Neural cell (in vitro differentiated cells): ENCODE measurements around the gene RBP4. TPM values are rescaled to one million over a fixed set of nuclear protein-coding genes. Genes with fewer than 3 reads are reported as not detected.

Experiments
- H2AFZ ChIP-seq: fragments of 200-600, 300-800 bp; sonication (generic), shearing (Covaris generic); 2 replicates; pipeline ENCODE4 v1.6.0; 2014; ENCODE audit warnings: low read depth, mild to moderate bottlenecking, antibody characterized with exemption, low read length, moderate library complexity
- H3F3A ChIP-seq: fragments of 200-600 bp; shearing (Covaris generic); 2 replicates; pipeline ENCODE4 v1.6.1; 2016; ENCODE audit warnings: mild to moderate bottlenecking, moderate library complexity, mixed read lengths, antibody characterized with exemption, low read length; ENCODE audit not compliant: insufficient read depth, poor library complexity, severe bottlenecking
- H3K27ac ChIP-seq: fragments of 200-600, 300-800 bp; sonication (generic), shearing (Covaris generic); 2 replicates; pipeline ENCODE4 v1.5.1; 2014; ENCODE audit warnings: mild to moderate bottlenecking, low read length, moderate library complexity
- H3K27me3 ChIP-seq: fragments of 300-800, 200-600 bp; sonication (generic), shearing (Covaris generic); 2 replicates; pipeline ENCODE4 v1.6.0; 2014; ENCODE audit warnings: mild to moderate bottlenecking, low read depth, low read length, moderate library complexity; ENCODE audit not compliant: insufficient read depth
- H3K36me3 ChIP-seq: fragments of 300-800, 200-600 bp; sonication (generic), shearing (Covaris generic); 2 replicates; pipeline ENCODE4 v1.5.1; 2014; ENCODE audit warnings: mild to moderate bottlenecking, antibody characterized with exemption, low read length, moderate library complexity; ENCODE audit not compliant: insufficient read depth
- H3K4me2 ChIP-seq: fragments of 300-800, 200-600 bp; sonication (generic), shearing (Covaris generic); 2 replicates; pipeline ENCODE4 v1.6.0; 2014; ENCODE audit warnings: mild to moderate bottlenecking, low read length
- H3K4me3 ChIP-seq: fragments of 300-800, 200-600 bp; sonication (generic), shearing (Covaris generic); 2 replicates; pipeline ENCODE4 v1.5.1; 2014; ENCODE audit warnings: mild to moderate bottlenecking, low read length, moderate library complexity
- H3K79me2 ChIP-seq: fragments of 200-600 bp; shearing (Covaris generic); replicated peaks from 2 replicates; pipeline ENCODE4 v1.6.0; 2014; ENCODE audit warnings: mild to moderate bottlenecking, low read length, moderate library complexity; ENCODE audit not compliant: insufficient read depth
- H3K9ac ChIP-seq: fragments of 300-800, 200-600 bp; sonication (generic), shearing (Covaris generic); 2 replicates; pipeline ENCODE4 v1.6.1; 2016; ENCODE audit warnings: mild to moderate bottlenecking, low read length, mixed read lengths
- H3K9me2 ChIP-seq: fragments of 200-600 bp; shearing (Covaris generic); 2 replicates; pipeline ENCODE4 v1.6.1; 2016; ENCODE audit warnings: mild to moderate bottlenecking, low read length, mixed read lengths; ENCODE audit not compliant: insufficient read depth
- H3K9me3 ChIP-seq: fragments of 200-600, 300-800 bp; sonication (generic), shearing (Covaris generic); 2 replicates; pipeline ENCODE4 v1.6.1; 2016; ENCODE audit warnings: mild to moderate bottlenecking, mixed run types, low read length, moderate library complexity, mixed read lengths
- H4K20me1 ChIP-seq: fragments of 200-600 bp; shearing (Covaris generic); 2 replicates; pipeline ENCODE4 v1.6.1; 2016; ENCODE audit warnings: mild to moderate bottlenecking, mixed run types; ENCODE audit not compliant: insufficient read depth
- CTCF ChIP-seq: fragments of 450-650 bp; IDR thresholded peaks from 2 replicates; pipeline ENCODE4 v1.5.1; 2014; ENCODE audit warnings: antibody characterized with exemption, mild to moderate bottlenecking, moderate library complexity; ENCODE audit not compliant: poor library complexity, severe bottlenecking
- EP300 ChIP-seq: fragments of 450-650 bp; conservative IDR thresholded peaks from 2 replicates; pipeline ENCODE4 v1.6.1; 2014; ENCODE audit warnings: antibody characterized with exemption, mild to moderate bottlenecking, moderate library complexity; ENCODE audit not compliant: poor library complexity, severe bottlenecking
- EZH2 ChIP-seq: fragments of 200-600, 300-800 bp; shearing (Covaris generic), sonication (generic); IDR thresholded peaks from 2 replicates; pipeline ENCODE4 v1.6.1; 2014; ENCODE audit warnings: antibody characterized with exemption, low read length, borderline replicate concordance, mild to moderate bottlenecking; ENCODE audit not compliant: insufficient read depth, poor library complexity, severe bottlenecking
- MXI1 ChIP-seq: fragments of 450-650 bp; conservative IDR thresholded peaks from 2 replicates; pipeline ENCODE4 v1.6.1; 2014; ENCODE audit warnings: antibody characterized with exemption, mild to moderate bottlenecking; ENCODE audit not compliant: poor library complexity, severe bottlenecking
- POLR2AphosphoS5 ChIP-seq: IDR thresholded peaks from 2 replicates; pipeline ENCODE4 v1.6.1; 2012
- RAD21 ChIP-seq: fragments of 450-650 bp; conservative IDR thresholded peaks from 2 replicates; pipeline ENCODE4 v1.6.1; 2014; ENCODE audit warnings: antibody characterized with exemption, mild to moderate bottlenecking, moderate library complexity
- SMC3 ChIP-seq: fragments of 450-650 bp; conservative IDR thresholded peaks from 2 replicates; pipeline ENCODE4 v1.6.1; 2014; ENCODE audit warnings: antibody characterized with exemption, mild to moderate bottlenecking, moderate library complexity; ENCODE audit not compliant: poor library complexity
- TAF1 ChIP-seq: IDR thresholded peaks from 2 replicates; pipeline ENCODE4 v1.6.1; 2012; ENCODE audit warnings: low read depth
- polyA plus RNA-seq: library from polyadenylated mRNA; depleted of rRNA; stranded (reverse); fragments of >200 nt; gene quantifications from 2 replicates; pipeline ENCODE4 v1.2.3, GENCODE V29; 2014
- TF ChIP-seq, protein P1 (sequence below): IDR thresholded peaks from 2 replicates; pipeline ENCODE4 v1.6.1; 2012; ENCODE audit warnings: borderline replicate concordance

The RBP4 gene
- polyA plus RNA-seq, 1 donor from 2014 or later: 0.73 TPM

DNA sequence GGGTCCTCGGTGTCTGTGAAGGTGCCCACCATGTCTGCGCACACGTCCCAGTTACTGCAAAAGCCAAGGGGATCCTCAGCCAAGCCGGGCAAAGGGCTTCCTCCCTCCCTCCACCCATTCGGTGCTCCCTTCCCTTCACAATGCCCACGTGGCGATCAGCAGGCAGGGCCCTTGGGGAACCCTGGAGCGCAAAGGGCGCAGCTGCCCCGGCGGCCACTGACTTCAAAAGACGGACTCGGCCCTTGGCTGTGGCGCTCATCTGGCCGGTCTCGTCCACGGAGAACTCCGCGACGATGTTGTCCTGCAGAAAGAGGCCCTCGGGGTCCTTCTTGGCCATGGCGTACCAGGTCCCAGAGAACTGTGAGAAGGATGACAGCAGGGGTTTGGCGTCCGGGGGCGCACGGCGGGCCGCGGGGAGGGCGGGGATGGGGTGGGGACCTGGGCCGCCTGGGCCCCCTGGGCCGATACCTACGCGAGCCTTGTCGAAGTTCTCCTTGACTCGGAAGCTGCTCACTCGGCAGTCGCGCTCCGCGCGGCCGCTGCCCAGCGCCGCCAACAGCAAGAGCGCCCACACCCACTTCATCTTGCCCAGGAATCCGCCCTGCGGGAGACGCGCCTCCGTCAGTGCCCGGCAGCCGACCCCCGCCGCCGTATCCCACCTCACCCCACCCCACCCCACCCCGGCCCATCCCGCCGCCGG, 439 bp downstream of the RBP4 start:
- Histone ChIP-seq H2AFZ (no peak overlapping the region), H3K9me2 (no peaks in the 10 kb centered on the region), H4K20me1 (no peaks in the 10 kb centered on the region), H3K27me3 (peaks cover 54% of the 10 kb centered on the region), H3K9me3 (no peaks in the 10 kb centered on the region), H3K9ac (peak overlapping the region; percentile 49), H3K4me2 (no peak overlapping the region), H3K4me3 (peak overlapping the region; percentile 74), H3K79me2 (no peaks in the 10 kb centered on the region), H3F3A (no peaks in the 10 kb centered on the region), H3K27ac (no peak overlapping the region), H3K36me3 (no peaks in the 10 kb centered on the region)
- TF ChIP-seq, protein P1, sequence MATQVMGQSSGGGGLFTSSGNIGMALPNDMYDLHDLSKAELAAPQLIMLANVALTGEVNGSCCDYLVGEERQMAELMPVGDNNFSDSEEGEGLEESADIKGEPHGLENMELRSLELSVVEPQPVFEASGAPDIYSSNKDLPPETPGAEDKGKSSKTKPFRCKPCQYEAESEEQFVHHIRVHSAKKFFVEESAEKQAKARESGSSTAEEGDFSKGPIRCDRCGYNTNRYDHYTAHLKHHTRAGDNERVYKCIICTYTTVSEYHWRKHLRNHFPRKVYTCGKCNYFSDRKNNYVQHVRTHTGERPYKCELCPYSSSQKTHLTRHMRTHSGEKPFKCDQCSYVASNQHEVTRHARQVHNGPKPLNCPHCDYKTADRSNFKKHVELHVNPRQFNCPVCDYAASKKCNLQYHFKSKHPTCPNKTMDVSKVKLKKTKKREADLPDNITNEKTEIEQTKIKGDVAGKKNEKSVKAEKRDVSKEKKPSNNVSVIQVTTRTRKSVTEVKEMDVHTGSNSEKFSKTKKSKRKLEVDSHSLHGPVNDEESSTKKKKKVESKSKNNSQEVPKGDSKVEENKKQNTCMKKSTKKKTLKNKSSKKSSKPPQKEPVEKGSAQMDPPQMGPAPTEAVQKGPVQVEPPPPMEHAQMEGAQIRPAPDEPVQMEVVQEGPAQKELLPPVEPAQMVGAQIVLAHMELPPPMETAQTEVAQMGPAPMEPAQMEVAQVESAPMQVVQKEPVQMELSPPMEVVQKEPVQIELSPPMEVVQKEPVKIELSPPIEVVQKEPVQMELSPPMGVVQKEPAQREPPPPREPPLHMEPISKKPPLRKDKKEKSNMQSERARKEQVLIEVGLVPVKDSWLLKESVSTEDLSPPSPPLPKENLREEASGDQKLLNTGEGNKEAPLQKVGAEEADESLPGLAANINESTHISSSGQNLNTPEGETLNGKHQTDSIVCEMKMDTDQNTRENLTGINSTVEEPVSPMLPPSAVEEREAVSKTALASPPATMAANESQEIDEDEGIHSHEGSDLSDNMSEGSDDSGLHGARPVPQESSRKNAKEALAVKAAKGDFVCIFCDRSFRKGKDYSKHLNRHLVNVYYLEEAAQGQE: no peak
- TF ChIP-seq POLR2AphosphoS5: no peak
- TF ChIP-seq EZH2: no peak
- TF ChIP-seq CTCF: no peak
- no peak for TF ChIP-seq RAD21
- no peak for TF ChIP-seq TAF1
- no peak for TF ChIP-seq SMC3
- no peak for TF ChIP-seq EP300
- no peak for TF ChIP-seq MXI1

- TF ChIP-seq RAD21 (no peak), EP300 (no peak), POLR2AphosphoS5 (no peak), TAF1 (no peak), SMC3 (no peak), MXI1 (no peak), EZH2 (no peak), CTCF (no peak)
- TF ChIP-seq, protein P1: no peak
- Histone ChIP-seq H4K20me1 (no peaks in the 10 kb centered on the region), H3K4me2 (no peak overlapping the region), H3K36me3 (no peaks in the 10 kb centered on the region), H3K4me3 (no peak overlapping the region), H3K9me2 (no peaks in the 10 kb centered on the region), H3K27ac (no peak overlapping the region), H3K27me3 (peaks cover 54% of the 10 kb centered on the region), H2AFZ (no peak overlapping the region), H3F3A (no peaks in the 10 kb centered on the region), H3K9me3 (no peaks in the 10 kb centered on the region), H3K9ac (no peak overlapping the region), H3K79me2 (no peaks in the 10 kb centered on the region)
Measured at GRCh38 chr10:93599778-93600177, 1.3 kb downstream of the RBP4 start.
